GM10266 (cell line): Measurements from ENCODE around the gene GNB1L.

Experiments used
- DNase-seq: peaks from one replicate; pipeline ENCODE4 v3.0.0; 2012; ENCODE audit errors: extremely low spot score
- TF ChIP-seq, protein P1 (sequence below): IDR thresholded peaks from 2 replicates; pipeline ENCODE4 v1.5.1; 2012; ENCODE audit warnings: mild to moderate bottlenecking, low read depth; ENCODE audit not compliant: control insufficient read depth, insufficient read depth; ENCODE audit errors: missing control alignments

GNB1L gene

DNA sequence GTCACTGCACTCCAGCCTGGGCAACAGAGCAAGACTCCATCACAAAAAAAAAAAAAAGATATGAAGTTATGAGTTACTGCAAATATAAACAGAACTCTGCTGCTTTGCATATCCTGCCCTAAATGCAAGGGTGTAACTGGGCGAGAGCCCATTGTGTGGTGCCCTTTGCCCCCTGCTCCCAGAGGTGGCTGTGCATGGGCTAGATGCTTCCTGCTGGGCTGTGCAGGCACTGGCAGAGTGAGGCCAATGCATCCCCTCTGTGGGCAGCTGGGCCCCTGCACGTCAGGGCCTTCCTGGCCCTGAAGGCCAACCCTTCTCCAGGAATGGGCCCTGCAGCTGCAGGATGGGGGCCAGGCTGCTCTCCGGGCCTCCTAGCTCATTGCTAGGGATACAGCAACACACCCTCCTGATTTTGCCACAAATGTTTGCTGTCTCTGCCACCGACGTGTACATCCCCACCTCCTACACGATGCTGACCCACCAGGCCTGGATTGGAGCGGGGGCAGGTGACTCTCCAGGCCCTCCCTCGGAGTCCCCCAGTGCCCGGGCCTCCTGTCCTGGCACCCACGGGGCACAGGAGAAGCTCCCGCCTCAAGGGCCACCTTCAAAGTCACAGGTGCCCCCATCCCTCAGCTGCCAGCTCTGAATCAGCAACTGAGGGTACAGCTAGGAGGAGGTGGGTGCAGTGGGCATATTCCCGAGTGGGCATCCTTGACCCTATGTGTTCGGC is 46.2 kb upstream of the GNB1L start:
- TF ChIP-seq, protein P1, sequence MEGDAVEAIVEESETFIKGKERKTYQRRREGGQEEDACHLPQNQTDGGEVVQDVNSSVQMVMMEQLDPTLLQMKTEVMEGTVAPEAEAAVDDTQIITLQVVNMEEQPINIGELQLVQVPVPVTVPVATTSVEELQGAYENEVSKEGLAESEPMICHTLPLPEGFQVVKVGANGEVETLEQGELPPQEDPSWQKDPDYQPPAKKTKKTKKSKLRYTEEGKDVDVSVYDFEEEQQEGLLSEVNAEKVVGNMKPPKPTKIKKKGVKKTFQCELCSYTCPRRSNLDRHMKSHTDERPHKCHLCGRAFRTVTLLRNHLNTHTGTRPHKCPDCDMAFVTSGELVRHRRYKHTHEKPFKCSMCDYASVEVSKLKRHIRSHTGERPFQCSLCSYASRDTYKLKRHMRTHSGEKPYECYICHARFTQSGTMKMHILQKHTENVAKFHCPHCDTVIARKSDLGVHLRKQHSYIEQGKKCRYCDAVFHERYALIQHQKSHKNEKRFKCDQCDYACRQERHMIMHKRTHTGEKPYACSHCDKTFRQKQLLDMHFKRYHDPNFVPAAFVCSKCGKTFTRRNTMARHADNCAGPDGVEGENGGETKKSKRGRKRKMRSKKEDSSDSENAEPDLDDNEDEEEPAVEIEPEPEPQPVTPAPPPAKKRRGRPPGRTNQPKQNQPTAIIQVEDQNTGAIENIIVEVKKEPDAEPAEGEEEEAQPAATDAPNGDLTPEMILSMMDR = no peak
- no peak for DNase-seq

- no peak for DNase-seq
- TF ChIP-seq, protein P1 = no peak
These were observed 44.3 kb upstream of the GNB1L start for GRCh38 chr22:19898831-19899567.

DNA sequence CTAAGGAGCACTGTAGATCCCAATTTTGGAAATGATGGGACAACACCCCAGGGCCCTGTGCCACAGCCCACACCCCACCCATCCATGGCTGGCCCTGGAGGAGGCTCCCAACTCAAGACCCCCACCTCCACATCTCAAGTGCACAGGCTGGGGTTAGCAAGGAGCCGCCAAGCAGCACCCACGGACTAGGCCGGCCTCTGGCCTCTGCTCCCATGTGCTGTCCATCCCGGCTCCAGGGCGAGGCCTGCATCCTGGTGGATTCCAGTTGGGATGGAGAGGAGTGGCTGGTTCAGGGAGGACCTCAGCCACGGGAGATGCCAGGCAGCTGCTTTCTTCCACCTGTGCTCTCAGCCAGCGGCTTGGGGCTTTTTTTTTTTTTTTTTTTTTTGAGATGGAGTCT is 43.5 kb upstream of the GNB1L start:
- no peak for DNase-seq
- TF ChIP-seq, protein P1 = no peak

DNA sequence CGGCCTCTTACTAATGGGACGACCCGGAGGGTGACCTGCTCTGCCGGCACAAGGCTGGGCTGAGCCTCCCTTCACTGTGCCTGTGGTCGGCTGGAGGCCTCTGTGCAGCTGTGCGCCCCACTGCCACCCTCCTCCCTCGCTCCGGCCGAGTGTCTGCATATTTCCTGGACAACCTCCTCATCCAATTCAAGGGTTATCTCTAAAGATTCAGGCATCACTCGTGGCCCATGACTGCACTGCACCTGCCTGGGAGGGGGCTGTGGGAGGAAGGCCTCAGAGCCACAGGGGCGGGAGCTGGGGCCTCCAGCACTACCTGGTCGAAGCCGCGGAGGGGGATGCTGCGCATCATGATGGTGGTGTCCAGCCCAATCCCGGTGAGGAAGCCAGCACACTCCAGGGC is 43.1 kb upstream of the GNB1L start:
- no peak for DNase-seq
- TF ChIP-seq, protein P1 = no peak

DNA sequence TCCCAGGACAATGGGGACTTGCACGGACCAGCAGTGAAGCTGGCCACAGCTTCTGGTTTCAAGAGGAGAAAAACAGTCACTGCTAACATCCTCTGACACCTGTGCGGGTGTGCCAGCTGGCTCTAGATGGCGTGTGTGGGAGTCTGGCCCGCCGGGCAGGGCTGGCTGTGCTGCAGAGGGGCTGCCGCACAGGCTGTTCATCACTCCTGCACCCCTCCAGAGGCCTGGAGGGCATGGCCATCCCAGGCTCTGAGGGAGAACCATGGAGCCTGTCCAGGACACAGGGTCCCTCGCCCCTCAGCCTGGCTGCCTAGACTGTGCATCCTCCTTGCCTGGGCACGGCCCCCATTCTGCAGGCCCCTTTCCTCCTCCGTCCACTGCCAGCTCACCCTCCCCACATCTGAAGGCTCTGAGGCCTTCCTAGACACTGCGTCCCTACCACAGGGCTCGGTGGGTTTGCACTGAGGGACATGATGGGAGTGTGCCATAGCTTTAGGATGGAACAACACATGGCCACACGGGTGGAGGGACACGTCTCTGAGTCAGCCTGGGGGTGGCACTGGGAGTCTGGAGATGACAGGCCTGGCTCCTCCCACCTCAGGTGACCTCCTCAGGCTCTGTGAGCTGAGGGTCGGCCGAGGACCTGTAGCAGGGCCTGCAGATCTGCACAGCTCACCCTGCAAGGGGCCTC is 42.1 kb upstream of the GNB1L start:
- no peak for DNase-seq
- TF ChIP-seq, protein P1 = no peak

- DNase-seq = no peak
These were observed 40.6 kb upstream of the GNB1L start for GRCh38 chr22:19895160-19895849.

More at GRCh38 chr22:19895160-19895849, 40.6 kb upstream of the GNB1L start:
- TF ChIP-seq, protein P1 = no peak
